GM23248 (cell line): ENCODE data around the gene LBP. TPM values are rescaled to one million over a fixed set of nuclear protein-coding genes. Genes with fewer than 3 reads are reported as not detected.

Experiments used
- DNase-seq: peaks from one replicate; pipeline ENCODE4 v3.0.0-alpha.2; 2015
- H2AFZ ChIP-seq: fragments of 200-600 bp; sonication (generic); 2 replicates; pipeline ENCODE4 v1.6.1; 2016; ENCODE audit warnings: antibody characterized with exemption
- H3F3A ChIP-seq: fragments of 200-600 bp; sonication (generic); 2 replicates; pipeline ENCODE4 v1.6.1; 2016; ENCODE audit warnings: mild to moderate bottlenecking, antibody characterized with exemption, mixed run types; ENCODE audit not compliant: insufficient read depth
- H3K27ac ChIP-seq: fragments of 200-600 bp; sonication (generic); 2 replicates; pipeline ENCODE4 v1.5.1; 2016; ENCODE audit warnings: mild to moderate bottlenecking
- H3K27me3 ChIP-seq: fragments of 200-600 bp; sonication (generic); replicated peaks from 2 replicates; pipeline ENCODE4 v1.6.1; 2016; ENCODE audit warnings: mild to moderate bottlenecking; ENCODE audit not compliant: insufficient read depth
- H3K36me3 ChIP-seq: fragments of 200-600 bp; sonication (generic); 2 replicates; pipeline ENCODE4 v1.6.1; 2016; ENCODE audit warnings: low read depth, mild to moderate bottlenecking
- H3K4me1 ChIP-seq: fragments of 200-600 bp; sonication (generic); 2 replicates; pipeline ENCODE4 v1.6.1; 2016; ENCODE audit warnings: mild to moderate bottlenecking; ENCODE audit not compliant: insufficient read depth
- H3K4me2 ChIP-seq: fragments of 200-600 bp; sonication (generic); one replicate; pipeline ENCODE4 v1.6.1; 2016; ENCODE audit warnings: mild to moderate bottlenecking; ENCODE audit not compliant: unreplicated experiment
- H3K4me3 ChIP-seq: fragments of 200-600 bp; sonication (generic); 2 replicates; pipeline ENCODE4 v1.5.1; 2016; ENCODE audit warnings: mild to moderate bottlenecking
- H3K79me2 ChIP-seq: fragments of 200-600 bp; sonication (generic); 2 replicates; pipeline ENCODE4 v1.6.1; 2016; ENCODE audit warnings: mild to moderate bottlenecking; ENCODE audit not compliant: insufficient read depth
- H3K9ac ChIP-seq: fragments of 200-600 bp; sonication (generic); 2 replicates; pipeline ENCODE4 v1.6.1; 2016; ENCODE audit warnings: mild to moderate bottlenecking
- H3K9me2 ChIP-seq: fragments of 200-600 bp; sonication (generic); 2 replicates; pipeline ENCODE4 v1.6.1; 2016; ENCODE audit warnings: mixed run types, mild to moderate bottlenecking, moderate library complexity; ENCODE audit not compliant: insufficient read depth
- H3K9me3 ChIP-seq: fragments of 200-600 bp; sonication (generic); one replicate; pipeline ENCODE4 v1.6.1; 2017; ENCODE audit warnings: low read depth
- H4K20me1 ChIP-seq: fragments of 200-600 bp; sonication (generic); 2 replicates; pipeline ENCODE4 v1.6.0; 2016; ENCODE audit not compliant: insufficient read depth
- EZH2 ChIP-seq: fragments of 200-600 bp; sonication (generic); IDR thresholded peaks from 2 replicates; pipeline ENCODE4 v1.6.1; 2018; ENCODE audit warnings: antibody characterized with exemption, mild to moderate bottlenecking; ENCODE audit not compliant: insufficient read depth, poor library complexity, severe bottlenecking
- EZH2phosphoT487 ChIP-seq: fragments of 200-600 bp; sonication (generic); IDR thresholded peaks from 2 replicates; pipeline ENCODE4 v1.6.1; 2018; ENCODE audit warnings: antibody characterized with exemption, moderate library complexity, mild to moderate bottlenecking, low read depth; ENCODE audit not compliant: insufficient read depth
- WGBS, 2 experiments: methylation state at CpG; one replicate each; pipeline ENCODE4 v1.1.6; 2015 to 2017; ENCODE audit warnings: low lambda C conversion rate in 2 of 2, low coverage in 1 of 2; ENCODE audit errors: missing lambda C conversion rate in 2 of 2; 5-methylcytosine and 5-hydroxymethylcytosine counted together
- in situ Hi-C: fragments of 300-500 bp; cut with MboI; formaldehyde crosslinking; loops from 2 replicates; pipeline ENCODE4 v1.15.0; 2020
- polyA plus RNA-seq: library from polyadenylated mRNA; unstranded; fragments of >200 nt; fragmentation: Nextera tagmentation; extraction: Ambion mirVana; gene quantifications from 2 replicates; pipeline ENCODE4 v1.2.1, GENCODE V29; 2016
- total RNA-seq: library from RNA; depleted of rRNA; stranded (reverse); fragments of >200 nt; shearing (Covaris generic); gene quantifications from 2 replicates; pipeline ENCODE4 v1.2.3, GENCODE V29; 2014

LBP gene
- total and polyA plus RNA-seq, 2 experiments from 2014 or later: not detected

DNA sequence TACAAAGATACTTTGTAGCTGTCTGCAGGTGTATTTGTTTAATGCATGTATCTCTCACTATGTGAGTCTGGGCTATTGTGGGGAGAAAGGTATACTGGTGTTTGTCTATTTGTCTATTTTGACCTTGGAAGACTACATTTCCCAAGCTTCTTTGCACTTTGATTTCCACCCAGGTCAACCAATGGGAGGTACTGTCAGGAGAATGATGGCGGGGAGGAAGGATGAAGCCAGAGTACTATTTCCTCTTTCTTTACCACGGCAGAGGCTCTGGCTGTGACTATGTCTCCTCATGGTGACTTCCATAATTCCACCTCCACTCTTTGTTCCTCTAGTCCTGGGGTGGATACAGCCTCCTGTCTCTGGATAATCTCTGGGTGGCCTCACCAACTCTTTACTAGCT is 23.1 kb downstream of the LBP start:
- Histone ChIP-seq H3K9me2 (no peaks in the 10 kb centered on the region), H3K9ac (no peak overlapping the region), H3K4me2 (no peak overlapping the region), H2AFZ (peak overlapping the region; percentile 47; the same call in 1 of the 2 replicates), H3K9me3 (no peaks in the 10 kb centered on the region), H3K79me2 (no peaks in the 10 kb centered on the region), H3K27ac (no peak overlapping the region), H3K36me3 (no peaks in the 10 kb centered on the region), H4K20me1 (no peaks in the 10 kb centered on the region), H3K27me3 (peaks cover 38% of the 10 kb centered on the region), H3K4me3 (no peak overlapping the region), H3K4me1 (no peaks in the 10 kb centered on the region), H3F3A (no peaks in the 10 kb centered on the region)
- DNase-seq: no peak
- in situ Hi-C loops: no loop called here
- TF ChIP-seq EZH2phosphoT487: no peak
- TF ChIP-seq EZH2: no peak
- WGBS, 2 experiments: 40 to 42% methylated on average over 2 of the region's 2 CpGs

DNA sequence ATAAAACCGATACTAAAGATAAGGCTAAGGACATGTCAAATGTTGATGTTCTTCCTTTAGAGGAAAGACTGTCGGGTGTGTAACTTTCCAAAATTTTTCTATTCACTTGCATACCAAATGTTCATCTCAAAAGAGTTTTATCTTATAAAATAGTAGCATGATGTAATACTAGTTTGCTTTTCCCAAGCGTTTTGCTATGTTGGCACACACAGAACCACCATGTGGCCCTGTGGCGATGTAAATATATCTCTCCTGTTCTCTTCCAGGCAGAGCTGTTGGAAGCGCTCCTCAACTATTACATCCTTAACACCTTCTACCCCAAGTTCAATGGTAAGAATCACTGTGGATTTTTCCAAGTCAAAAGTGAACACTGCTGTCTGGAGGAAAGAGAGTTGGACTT is 26.5 kb downstream of the LBP start:
- DNase-seq: no peak
- TF ChIP-seq EZH2phosphoT487 (no peak), EZH2 (no peak)
- Histone ChIP-seq H3K79me2 (no peaks in the 10 kb centered on the region), H3K36me3 (no peaks in the 10 kb centered on the region), H2AFZ (no peak overlapping the region), H3K9me2 (no peaks in the 10 kb centered on the region), H3K27me3 (peaks cover 48% of the 10 kb centered on the region), H3K4me2 (no peak overlapping the region), H3F3A (no peaks in the 10 kb centered on the region), H3K27ac (no peak overlapping the region), H4K20me1 (no peaks in the 10 kb centered on the region), H3K4me1 (no peaks in the 10 kb centered on the region), H3K4me3 (no peak overlapping the region), H3K9me3 (no peaks in the 10 kb centered on the region), H3K9ac (no peak overlapping the region)
- in situ Hi-C loops: no loop called here
- WGBS, 2 experiments: 48 to 55% methylated on average over 5 of the region's 5 CpGs

DNA sequence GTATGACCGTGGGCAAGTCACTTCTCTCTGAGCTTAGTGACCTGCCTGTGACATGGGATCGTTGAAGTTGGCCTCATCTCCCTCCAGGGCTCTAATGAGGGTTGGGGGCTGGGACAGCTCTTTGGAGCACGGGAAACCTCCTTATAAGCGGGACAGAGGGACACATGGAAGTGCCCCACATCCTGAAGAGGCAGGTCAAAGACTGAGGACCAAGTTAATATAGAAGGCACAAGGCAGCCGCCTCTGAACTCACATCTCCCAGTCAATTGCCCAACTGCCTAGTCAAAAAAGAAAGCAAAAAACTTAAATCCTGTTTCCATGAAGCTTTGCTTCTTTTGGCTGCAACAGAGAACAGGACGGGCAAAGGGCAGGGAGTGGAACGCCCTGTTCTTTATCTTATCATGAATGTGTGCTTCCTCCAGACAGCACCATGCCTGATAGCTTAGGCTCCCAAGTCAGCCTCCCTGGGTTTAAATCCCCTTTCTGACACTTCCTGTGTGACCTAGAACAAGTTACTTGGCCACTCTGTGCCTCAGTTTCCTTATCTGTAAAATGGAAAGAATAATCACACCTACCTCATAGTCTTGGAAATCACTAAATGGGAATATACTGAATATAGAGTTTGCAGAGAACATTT is 27.1 kb downstream of the LBP start:
- H3K4me3 ChIP-seq: no peak overlapping the region
- H3K36me3 ChIP-seq: no peaks in the 10 kb centered on the region
- H3K4me2 ChIP-seq: no peak overlapping the region
- no peaks in the 10 kb centered on the region for H3K9me3 ChIP-seq
- H3K79me2 ChIP-seq: no peaks in the 10 kb centered on the region
- 31 to 40% methylated on average over 7 of the region's 7 CpGs for WGBS, 2 experiments
- H2AFZ ChIP-seq: no peak overlapping the region
- H3K27ac ChIP-seq: no peak overlapping the region
- no peak overlapping the region for H3K9ac ChIP-seq
- H3K4me1 ChIP-seq: no peaks in the 10 kb centered on the region
- H3K27me3 ChIP-seq: peaks cover 47% of the 10 kb centered on the region
- no peaks in the 10 kb centered on the region for H3K9me2 ChIP-seq
- H3F3A ChIP-seq: no peaks in the 10 kb centered on the region
- no peak for DNase-seq
- in situ Hi-C loops: no loop called here
- no peak for TF ChIP-seq EZH2phosphoT487
- no peak for TF ChIP-seq EZH2
- no peaks in the 10 kb centered on the region for H4K20me1 ChIP-seq

- in situ Hi-C loops: no loop called here
These were observed 27.6 kb downstream of the LBP start for GRCh38 chr20:38373898-38374297.

More at GRCh38 chr20:38373898-38374297, 27.6 kb downstream of the LBP start:
- Histone ChIP-seq H3K9me2 (no peaks in the 10 kb centered on the region), H3K9me3 (no peaks in the 10 kb centered on the region), H3K27me3 (peaks cover 42% of the 10 kb centered on the region), H3K27ac (no peak overlapping the region), H3K36me3 (no peaks in the 10 kb centered on the region), H2AFZ (no peak overlapping the region), H3K4me2 (no peak overlapping the region), H3K79me2 (no peaks in the 10 kb centered on the region), H3K4me1 (no peaks in the 10 kb centered on the region), H3K4me3 (no peak overlapping the region), H3K9ac (no peak overlapping the region), H3F3A (no peaks in the 10 kb centered on the region), H4K20me1 (no peaks in the 10 kb centered on the region)
- 68 to 77% methylated on average over 5 of the region's 5 CpGs for WGBS, 2 experiments
- TF ChIP-seq EZH2 (no peak), EZH2phosphoT487 (no peak)
- no peak for DNase-seq
